Esophagus (tissue), 2 donors: ENCODE measurements around the gene PARM1. TPM values are rescaled to one million over a fixed set of nuclear protein-coding genes. Genes with fewer than 3 reads are reported as not detected.

ENCODE experiments used
- H3K27ac ChIP-seq, 2 donors: one replicate each; pipeline ENCODE4 v1.5.1; 2013; ENCODE audit warnings: low read depth in 2 of 2, mild to moderate bottlenecking in 2 of 2, inconsistent platforms in 1 of 2, low read length in 1 of 2, moderate library complexity in 1 of 2
- H3K27me3 ChIP-seq, 2 donors: one replicate each; pipeline ENCODE4 v1.6.1; 2013; ENCODE audit warnings: low read length in 2 of 2, control low read depth in 1 of 2, mild to moderate bottlenecking in 1 of 2; ENCODE audit not compliant: insufficient read depth in 2 of 2, control insufficient read depth in 1 of 2
- H3K36me3 ChIP-seq, 2 donors: one replicate each; pipeline ENCODE4 v1.6.1; 2013; ENCODE audit warnings: low read length in 1 of 2; ENCODE audit not compliant: control insufficient read depth in 2 of 2, insufficient read depth in 2 of 2
- H3K4me1 ChIP-seq, 2 donors: one replicate each; pipeline ENCODE4 v1.6.1; 2013; ENCODE audit warnings: low read length in 1 of 2; ENCODE audit not compliant: control insufficient read depth in 2 of 2, insufficient read depth in 2 of 2
- H3K4me3 ChIP-seq, 2 donors: one replicate each; pipeline ENCODE4 v1.5.1; 2013; ENCODE audit warnings: low read length in 2 of 2, mild to moderate bottlenecking in 2 of 2, low read depth in 1 of 2, moderate library complexity in 1 of 2
- H3K9me3 ChIP-seq, 2 donors: one replicate each; pipeline ENCODE4 v1.6.1; 2013; ENCODE audit warnings: mild to moderate bottlenecking in 2 of 2, low read depth in 1 of 2, low read length in 1 of 2, moderate library complexity in 1 of 2; ENCODE audit not compliant: control insufficient read depth in 2 of 2, insufficient read depth in 1 of 2
- WGBS, 2 donors: extraction: QIAGEN DNeasy Blood & Tissue Kit; methylation state at CpG; one replicate each; pipeline ENCODE4 v1.1.7; 2013; 5-methylcytosine and 5-hydroxymethylcytosine counted together
- polyA plus RNA-seq, 2 donors: library from polyadenylated mRNA; stranded (reverse); fragments of 200-250 nt; gene quantifications; one replicate each; pipeline ENCODE4 v1.2.3, GENCODE V29; 2013
- donor health status: healthy with polysubstance abuse.
- donor health status: Bipolar disorder and iron deficiency.

PARM1 gene
- polyA plus RNA-seq, 2 donors, result 0.51 to 1.8 TPM

DNA sequence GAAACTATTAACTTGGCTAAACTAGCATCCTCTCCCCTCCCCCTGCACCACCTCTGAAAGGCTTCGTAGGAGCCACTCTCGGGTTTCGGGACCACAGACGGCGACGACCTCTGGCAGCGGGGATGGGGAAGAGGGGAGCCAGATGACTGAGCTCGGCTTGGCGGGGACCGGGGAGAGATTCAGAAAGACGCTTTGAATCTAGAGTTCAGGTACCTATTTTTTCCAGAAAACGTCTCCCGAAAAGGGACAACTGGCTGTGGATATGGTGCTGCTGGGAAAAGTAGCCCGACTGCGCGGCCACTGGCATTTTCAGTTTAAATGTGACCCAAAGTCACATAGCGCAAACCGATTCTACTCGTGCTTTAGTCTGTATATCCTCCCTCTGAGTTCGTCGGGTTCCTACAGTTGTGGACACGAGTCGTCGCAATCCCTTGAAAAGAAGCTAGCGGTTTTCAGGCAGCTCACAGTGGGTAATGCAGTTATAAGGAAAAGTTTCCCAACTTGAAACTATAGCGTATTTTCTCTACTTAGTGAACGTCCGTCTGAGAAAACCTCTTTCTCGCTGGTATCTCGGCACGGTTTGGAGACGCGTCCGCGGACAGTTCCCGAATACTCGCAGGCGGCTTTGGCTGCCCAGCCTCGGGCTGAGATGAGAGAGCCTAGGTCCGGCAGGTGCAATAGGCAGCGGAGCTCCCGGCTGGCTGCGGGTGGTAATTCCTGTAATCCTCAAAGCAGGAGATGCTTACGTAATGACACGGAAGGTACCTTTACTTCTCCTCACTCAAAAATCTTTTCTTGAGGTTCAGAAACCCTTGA is 1.3 kb downstream of the PARM1 start:
- H3K27ac ChIP-seq, result peak overlapping the region; percentile 20 to 53
- H3K9me3 ChIP-seq, result no peaks in the 10 kb centered on the region
- 2% methylated on average over 45 of the region's 45 CpGs for WGBS, 2 donors
- peak overlapping the region; percentile 54 to 60 for H3K4me3 ChIP-seq
- no peaks in the 10 kb centered on the region for H3K27me3 ChIP-seq
- no peaks in the 10 kb centered on the region for H3K36me3 ChIP-seq
- peaks cover 3 to 7% of the 10 kb centered on the region in 2 donors for H3K4me1 ChIP-seq

DNA sequence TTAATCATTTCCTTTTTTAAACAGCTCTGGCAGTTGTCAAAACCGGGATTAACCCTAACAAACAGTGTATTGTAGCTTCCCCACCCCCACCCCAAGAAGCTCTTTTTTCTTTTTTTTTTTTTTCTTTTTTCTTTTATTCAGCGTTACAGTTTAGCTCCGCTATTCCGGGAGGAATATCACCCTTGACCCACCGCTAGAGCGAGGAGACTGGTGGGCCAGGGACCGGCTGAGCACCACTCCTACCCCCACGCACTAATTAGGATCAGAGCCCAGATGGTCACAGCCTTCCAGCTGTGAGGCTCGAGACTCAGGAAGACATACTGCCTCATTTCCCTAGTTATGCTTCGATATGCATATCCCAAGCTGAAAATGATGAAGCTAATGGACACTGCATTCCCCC is 2.0 kb downstream of the PARM1 start:
- no peak overlapping the region for H3K27ac ChIP-seq

DNA sequence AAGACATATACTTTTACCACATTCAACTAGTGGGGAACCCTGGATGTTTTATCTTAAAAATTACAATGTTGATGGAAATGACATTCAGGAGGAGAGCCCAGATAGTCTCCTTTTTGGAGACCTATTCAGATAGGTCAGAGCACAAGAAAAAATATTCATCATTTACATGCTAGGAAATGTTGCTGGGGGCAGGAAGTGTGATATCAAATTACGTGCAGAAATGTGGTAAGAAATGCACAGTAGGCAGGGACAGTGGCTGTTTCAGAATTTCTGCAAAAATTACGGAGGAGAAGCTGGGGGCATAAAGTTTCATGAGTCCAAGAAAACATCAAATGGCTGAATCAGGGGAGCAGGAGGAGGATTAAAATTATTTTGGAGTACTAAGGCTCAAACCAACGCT is 8.2 kb downstream of the PARM1 start:
- no peak overlapping the region for H3K4me3 ChIP-seq
- no peaks in the 10 kb centered on the region for H3K9me3 ChIP-seq
- H3K4me1 ChIP-seq, result no peaks in the 10 kb centered on the region
- H3K36me3 ChIP-seq, result no peaks in the 10 kb centered on the region
- H3K27me3 ChIP-seq, result no peaks in the 10 kb centered on the region
- whole genome bisulfite sequencing, 2 donors, result 70% methylated on average over 3 of the region's 3 CpGs
- H3K27ac ChIP-seq, result no peak overlapping the region

More for the DNA sequence above, 2.0 kb downstream of the PARM1 start:
- 27 to 30% methylated on average over 10 of the region's 10 CpGs for WGBS, 2 donors
- no peaks in the 10 kb centered on the region for H3K9me3 ChIP-seq
- H3K4me1 ChIP-seq, result peaks cover 3 to 7% of the 10 kb centered on the region in 2 donors
- H3K36me3 ChIP-seq, result no peaks in the 10 kb centered on the region
- no peaks in the 10 kb centered on the region for H3K27me3 ChIP-seq
- H3K4me3 ChIP-seq, result peak overlapping the region in 1 of 2 donors; percentile 54

DNA sequence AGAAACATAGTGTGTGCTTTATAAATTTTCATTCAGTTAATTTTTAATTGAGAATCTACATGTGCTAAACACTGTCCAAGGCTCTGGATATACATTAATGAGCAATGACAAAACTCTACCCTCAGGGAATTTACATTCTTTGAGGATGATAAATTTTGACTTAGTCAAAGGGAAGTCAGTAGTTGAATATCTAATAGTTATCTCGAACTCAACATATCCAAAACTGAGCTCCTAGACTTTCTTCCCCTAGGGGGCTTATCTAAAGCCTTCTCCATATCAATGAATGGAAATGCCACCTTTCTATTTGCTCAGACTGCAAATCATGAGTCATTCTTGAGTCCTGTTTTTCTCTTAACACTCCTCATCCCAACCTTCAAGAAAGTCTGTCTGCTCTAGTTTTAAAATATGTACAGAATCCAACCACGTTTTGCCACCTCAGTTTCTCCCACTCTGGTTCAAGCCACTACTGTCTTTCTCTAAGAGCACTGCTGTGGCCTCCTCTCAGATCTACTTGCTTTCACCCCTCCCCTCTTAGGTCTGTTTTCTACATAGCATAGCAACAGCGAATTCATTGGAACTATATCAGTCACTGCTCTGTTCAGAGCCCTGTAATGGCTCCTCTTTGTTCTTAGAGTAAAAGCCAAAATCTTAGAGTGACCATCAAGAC is 9.5 kb downstream of the PARM1 start:
- Histone ChIP-seq H3K4me3 (no peak overlapping the region), H3K4me1 (no peaks in the 10 kb centered on the region), H3K36me3 (no peaks in the 10 kb centered on the region), H3K9me3 (no peaks in the 10 kb centered on the region), H3K27me3 (no peaks in the 10 kb centered on the region), H3K27ac (no peak overlapping the region)
- WGBS, 2 donors, result 58 to 77% methylated on average over 3 of the region's 3 CpGs

DNA sequence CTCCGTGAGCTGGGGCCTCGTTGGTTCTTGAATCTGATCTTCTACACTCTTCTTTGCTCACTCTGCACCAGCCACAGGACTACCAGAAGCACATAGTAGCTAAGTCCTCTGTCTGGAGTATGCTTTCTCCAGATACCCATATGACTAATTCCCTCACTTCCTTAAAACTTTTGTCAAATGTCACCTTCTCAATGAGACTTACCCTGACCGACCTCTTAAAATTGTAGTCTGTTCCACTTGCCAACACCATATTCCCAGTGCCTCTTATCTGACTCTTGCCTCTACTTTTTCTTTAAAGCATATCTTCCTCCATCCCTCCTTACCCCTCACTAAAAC is 10.0 kb downstream of the PARM1 start:
- Histone ChIP-seq H3K9me3 (no peaks in the 10 kb centered on the region), H3K4me3 (no peak overlapping the region), H3K27me3 (no peaks in the 10 kb centered on the region), H3K4me1 (no peaks in the 10 kb centered on the region), H3K36me3 (no peaks in the 10 kb centered on the region), H3K27ac (no peak overlapping the region)
- WGBS, 2 donors, result 89 to 90% methylated on average over 3 of the region's 3 CpGs

DNA sequence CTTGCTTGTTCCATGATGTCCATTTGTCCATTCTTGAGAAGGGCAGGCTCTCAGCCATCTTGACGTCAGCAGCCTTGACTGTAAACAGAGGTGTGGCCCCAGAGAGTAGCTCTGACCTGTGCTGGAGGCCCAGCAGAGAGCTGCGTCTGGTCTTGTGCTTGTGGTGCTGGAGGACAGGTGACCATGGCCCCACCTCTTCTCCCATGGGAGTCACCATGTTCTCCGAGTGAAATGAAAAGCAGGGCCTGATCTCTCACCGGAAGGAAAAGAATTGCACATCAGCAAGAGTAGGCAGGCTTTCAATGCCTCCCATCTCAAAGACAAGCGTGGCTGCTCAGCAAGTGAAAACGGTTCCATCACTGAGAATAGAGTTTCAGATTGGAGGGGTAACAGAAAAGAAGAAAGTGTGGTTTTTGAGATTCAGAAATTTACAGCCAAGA is 11.5 kb downstream of the PARM1 start:
- WGBS, 2 donors, result 79% methylated on average over 6 of the region's 6 CpGs
- Histone ChIP-seq H3K27me3 (no peaks in the 10 kb centered on the region), H3K9me3 (no peaks in the 10 kb centered on the region), H3K4me3 (no peak overlapping the region), H3K36me3 (no peaks in the 10 kb centered on the region), H3K27ac (no peak overlapping the region), H3K4me1 (no peaks in the 10 kb centered on the region)

DNA sequence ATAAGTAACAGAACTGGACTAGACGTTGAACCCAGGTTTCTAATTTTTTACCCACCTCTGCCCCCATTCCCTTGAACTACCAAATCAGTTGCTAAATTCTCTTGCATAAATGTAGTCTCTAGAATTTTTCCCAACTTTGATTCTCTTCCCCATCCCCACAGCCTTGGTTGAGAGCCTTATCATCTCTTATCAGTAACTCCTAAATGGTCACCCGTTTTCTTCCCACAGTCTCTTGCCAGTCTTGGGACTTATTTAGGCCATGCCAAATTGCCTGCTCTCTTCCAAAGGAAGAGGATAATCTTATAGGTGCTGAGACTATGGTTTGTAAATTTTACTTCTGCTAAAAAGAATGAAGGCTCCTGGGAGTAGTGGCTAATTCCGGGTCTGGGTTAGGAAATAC is 13.3 kb downstream of the PARM1 start:
- H3K9me3 ChIP-seq, result no peaks in the 10 kb centered on the region
- no peaks in the 10 kb centered on the region for H3K27me3 ChIP-seq
- H3K4me1 ChIP-seq, result no peaks in the 10 kb centered on the region
- no peak overlapping the region for H3K27ac ChIP-seq
- no peak overlapping the region for H3K4me3 ChIP-seq
- no peaks in the 10 kb centered on the region for H3K36me3 ChIP-seq
- WGBS, 2 donors, result 64 to 83% methylated on average over 3 of the region's 3 CpGs

DNA sequence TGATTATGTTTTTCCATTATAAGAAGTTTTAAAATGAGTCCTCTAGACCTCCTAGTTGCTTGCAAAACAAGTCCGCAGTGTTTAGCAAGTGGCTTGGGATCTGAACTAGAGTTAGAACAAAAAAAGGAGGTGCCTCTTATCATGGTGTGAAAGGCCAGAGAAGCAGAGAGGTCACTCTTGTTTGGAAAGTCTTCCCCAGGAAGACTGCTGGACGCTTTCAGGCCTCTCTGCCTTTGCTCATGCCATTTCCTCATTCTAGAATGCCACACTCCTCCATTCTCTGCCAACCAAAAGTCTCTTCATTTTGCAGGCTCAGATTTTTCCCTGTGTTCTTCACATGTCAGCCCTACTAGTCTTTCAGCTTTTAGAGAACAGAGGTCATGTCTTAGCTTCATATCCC is 14.9 kb downstream of the PARM1 start:
- Histone ChIP-seq H3K27ac (no peak overlapping the region), H3K9me3 (no peaks in the 10 kb centered on the region), H3K4me3 (no peak overlapping the region), H3K27me3 (no peaks in the 10 kb centered on the region), H3K36me3 (no peaks in the 10 kb centered on the region), H3K4me1 (no peaks in the 10 kb centered on the region)
- 71 to 87% methylated on average over 2 of the region's 2 CpGs for WGBS, 2 donors

DNA sequence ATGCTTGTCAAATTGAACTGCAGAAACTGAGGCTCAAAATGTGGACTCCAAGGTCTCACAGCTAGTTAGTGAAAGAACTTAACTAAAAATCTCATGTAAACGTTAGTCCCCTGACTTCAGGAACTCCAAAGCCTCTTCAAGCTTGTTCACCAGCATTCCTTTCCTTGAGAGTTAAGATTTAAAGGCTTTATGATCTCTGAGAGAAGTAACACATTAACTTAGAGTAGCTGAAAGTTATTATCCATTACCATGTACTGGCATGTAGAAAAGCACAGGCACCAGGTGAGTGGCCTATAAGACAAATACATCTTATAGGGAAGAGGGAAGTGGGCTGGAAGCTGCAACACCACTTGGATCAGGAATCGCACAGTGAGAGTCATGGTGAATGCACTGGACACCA is 15.3 kb downstream of the PARM1 start:
- no peaks in the 10 kb centered on the region for H3K4me1 ChIP-seq
- H3K4me3 ChIP-seq, result no peak overlapping the region
- WGBS, 2 donors, result 61 to 65% methylated on average over 2 of the region's 2 CpGs

DNA sequence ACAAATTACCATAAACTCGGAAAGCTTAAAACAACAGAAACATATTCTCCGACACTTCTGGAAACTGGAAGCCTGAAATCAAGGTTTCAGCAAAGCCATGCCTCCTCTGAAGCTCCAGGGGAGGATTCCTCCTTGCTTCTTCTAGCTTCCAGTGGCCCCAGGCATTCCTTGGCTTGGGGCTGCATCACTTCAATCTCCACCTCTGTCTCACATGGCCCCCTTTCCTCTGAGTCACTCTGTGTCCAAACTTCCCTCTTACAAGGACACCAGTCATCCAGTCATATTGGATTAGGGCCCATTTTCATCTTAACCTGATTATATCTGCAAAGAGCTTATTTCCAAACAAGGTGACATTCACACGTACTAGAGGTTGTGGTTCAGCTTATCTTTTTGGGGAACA is 17.3 kb downstream of the PARM1 start:
- no peak overlapping the region for H3K27ac ChIP-seq
- H3K36me3 ChIP-seq, result no peaks in the 10 kb centered on the region
- WGBS, 2 donors, result 79 to 80% methylated on average over 3 of the region's 3 CpGs
- H3K4me1 ChIP-seq, result no peaks in the 10 kb centered on the region
- no peaks in the 10 kb centered on the region for H3K9me3 ChIP-seq
- no peaks in the 10 kb centered on the region for H3K27me3 ChIP-seq
- H3K4me3 ChIP-seq, result no peak overlapping the region

More for the DNA sequence above, 15.3 kb downstream of the PARM1 start:
- H3K27ac ChIP-seq, result no peak overlapping the region
- H3K9me3 ChIP-seq, result no peaks in the 10 kb centered on the region
- H3K36me3 ChIP-seq, result no peaks in the 10 kb centered on the region
- H3K27me3 ChIP-seq, result no peaks in the 10 kb centered on the region
